GM12892 (cell line): ENCODE results near the gene GNAZ.

ENCODE experiments used
- DNase-seq: peaks from one replicate; pipeline ENCODE4 v3.0.0; 2011; ENCODE audit not compliant: insufficient read length
- FAIRE-seq: peaks from 2 replicates; lab custom pipeline; 2011; peaks lifted over from hg19 to GRCh38; lab: Jason Lieb, UNC
- POLR2A ChIP-seq: IDR thresholded peaks from 2 replicates; pipeline ENCODE4 v1.6.1; 2011; ENCODE audit warnings: low read depth, low read length, control low read depth
- POLR2AphosphoS5 ChIP-seq: IDR thresholded peaks from 2 replicates; pipeline ENCODE4 v1.6.1; 2011; ENCODE audit warnings: low read depth, low read length, control low read depth
- TAF1 ChIP-seq: IDR thresholded peaks from 2 replicates; pipeline ENCODE4 v1.6.1; 2011; ENCODE audit warnings: low read depth, mild to moderate bottlenecking, control low read depth, low read length, borderline replicate concordance

The GNAZ gene

GRCh38 chr22:23075525-23076216 is 5.4 kb downstream of the GNAZ start:
- FAIRE-seq: no peak
- no peak for TF ChIP-seq TAF1
- no peak for TF ChIP-seq POLR2AphosphoS5
- TF ChIP-seq POLR2A: no peak
- no peak for DNase-seq

- FAIRE-seq: no peak
- no peak for DNase-seq
- TF ChIP-seq POLR2A (no peak), TAF1 (no peak), POLR2AphosphoS5 (no peak)
Observed at GRCh38 chr22:23076896-23077572, 6.7 kb downstream of the GNAZ start.

DNA sequence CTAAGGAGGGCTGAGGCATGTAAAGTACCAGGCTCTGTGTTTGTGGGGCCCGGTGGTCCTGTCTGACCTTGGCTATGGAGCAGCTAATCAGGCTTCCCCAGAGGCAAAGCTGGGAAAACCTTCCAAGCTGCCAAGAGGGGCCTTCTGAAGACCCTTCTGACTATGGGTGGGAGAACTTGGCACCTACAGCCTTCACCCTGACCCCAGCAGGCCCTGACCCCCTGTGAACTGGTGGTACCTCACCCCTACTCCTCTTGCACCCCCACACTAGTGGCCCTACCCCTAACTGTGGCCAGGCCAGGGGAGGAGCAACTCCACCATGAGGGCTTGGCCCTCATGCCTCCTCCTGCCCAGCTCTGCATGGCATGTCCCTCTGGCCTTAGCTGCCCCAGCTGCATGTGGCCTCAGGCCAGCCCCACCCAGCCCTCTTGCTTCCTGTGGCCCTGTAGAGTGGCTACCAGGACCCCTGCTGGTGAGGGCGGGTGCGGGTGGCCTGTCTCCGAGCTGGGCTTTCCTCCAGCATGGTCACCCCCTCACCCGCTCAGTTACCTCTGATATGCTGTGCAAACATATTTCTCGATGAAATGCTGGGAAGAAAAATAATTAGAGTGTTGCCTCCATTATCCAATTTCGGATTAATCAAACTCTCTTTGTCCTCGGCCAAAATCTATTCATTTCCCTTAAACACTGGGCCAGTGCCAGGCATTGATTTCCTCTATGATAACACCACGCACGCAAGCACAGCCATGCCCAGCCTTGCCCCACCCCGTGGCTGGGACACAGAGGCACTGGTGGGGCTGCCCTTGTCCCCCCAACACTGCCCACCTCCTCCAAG is 7.5 kb downstream of the GNAZ start:
- DNase-seq (no peak), FAIRE-seq (no peak)
- no peak for TF ChIP-seq POLR2A
- no peak for TF ChIP-seq TAF1
- TF ChIP-seq POLR2AphosphoS5: no peak

- TF ChIP-seq POLR2AphosphoS5: no peak
- no peak for TF ChIP-seq TAF1
- no peak for TF ChIP-seq POLR2A
- no peak for FAIRE-seq
- DNase-seq: no peak
Observed at GRCh38 chr22:23078462-23078787, 8.1 kb downstream of the GNAZ start.

DNA sequence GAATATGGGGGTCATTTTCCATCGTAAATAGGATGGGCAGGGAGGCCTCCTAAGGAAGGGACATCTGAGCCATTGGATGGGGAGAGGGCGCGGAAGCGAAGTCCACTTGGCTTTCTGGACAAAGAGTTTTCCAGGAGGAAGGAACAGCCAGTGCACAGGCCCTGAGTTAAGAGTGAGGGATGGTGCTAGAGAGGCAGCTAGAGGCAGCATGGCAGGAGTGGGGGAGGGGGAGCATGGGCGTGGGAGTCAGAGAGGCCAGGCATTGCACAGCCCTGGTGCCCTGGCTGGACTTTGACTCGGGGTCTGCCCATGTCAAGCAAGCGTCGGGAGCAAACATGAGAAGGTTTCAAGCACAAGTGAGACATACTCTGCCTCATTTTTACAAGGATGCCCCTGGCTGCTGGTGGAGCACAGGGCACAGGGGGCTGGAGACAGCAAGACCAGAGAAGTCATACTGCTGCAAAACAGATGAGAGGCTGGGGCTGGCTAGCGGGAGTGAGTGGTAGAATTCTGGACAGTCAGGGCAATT is 9.0 kb downstream of the GNAZ start:
- TF ChIP-seq POLR2AphosphoS5 (no peak), POLR2A (no peak), TAF1 (no peak)
- no peak for FAIRE-seq
- DNase-seq: no peak

GRCh38 chr22:23079814-23080521 is 9.6 kb downstream of the GNAZ start:
- no peak for FAIRE-seq

DNA sequence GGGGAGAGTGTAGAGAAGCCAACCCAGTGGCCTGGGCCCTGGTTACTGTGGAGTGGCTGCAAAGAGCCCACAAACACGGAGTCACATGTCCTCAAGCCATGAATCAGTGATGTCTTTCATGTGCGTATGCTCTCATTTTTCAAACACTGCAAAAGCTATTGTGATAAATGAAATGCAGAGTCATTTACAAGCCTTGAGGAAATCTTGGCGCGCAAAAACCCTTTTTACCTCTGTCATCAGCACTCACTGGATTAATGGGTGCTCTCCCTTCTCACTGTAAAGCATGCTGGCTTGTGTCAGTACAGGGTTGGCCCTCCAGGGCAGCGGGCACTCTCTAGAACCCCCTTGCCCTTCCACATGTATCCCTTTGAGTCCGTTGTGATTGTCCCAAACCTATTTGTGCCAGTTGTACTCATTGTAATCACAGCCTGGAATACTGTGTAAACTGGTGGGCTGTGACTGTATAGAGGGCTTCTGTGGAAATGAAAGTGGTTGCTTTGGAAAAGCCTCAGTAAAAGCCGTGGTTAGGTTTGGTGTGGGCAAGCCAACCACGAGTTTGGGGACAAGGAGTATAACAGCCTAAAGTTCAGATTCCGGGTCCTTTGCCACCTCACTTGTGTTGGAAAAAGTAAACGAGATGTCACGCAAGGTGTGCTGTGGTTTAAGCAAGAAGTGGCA is 10.4 kb downstream of the GNAZ start:
- TF ChIP-seq POLR2A: no peak
- DNase-seq (no peak), FAIRE-seq (no peak)

More at GRCh38 chr22:23079814-23080521, 9.6 kb downstream of the GNAZ start:
- TF ChIP-seq POLR2AphosphoS5 (no peak), POLR2A (no peak), TAF1 (no peak)
- DNase-seq: no peak

DNA sequence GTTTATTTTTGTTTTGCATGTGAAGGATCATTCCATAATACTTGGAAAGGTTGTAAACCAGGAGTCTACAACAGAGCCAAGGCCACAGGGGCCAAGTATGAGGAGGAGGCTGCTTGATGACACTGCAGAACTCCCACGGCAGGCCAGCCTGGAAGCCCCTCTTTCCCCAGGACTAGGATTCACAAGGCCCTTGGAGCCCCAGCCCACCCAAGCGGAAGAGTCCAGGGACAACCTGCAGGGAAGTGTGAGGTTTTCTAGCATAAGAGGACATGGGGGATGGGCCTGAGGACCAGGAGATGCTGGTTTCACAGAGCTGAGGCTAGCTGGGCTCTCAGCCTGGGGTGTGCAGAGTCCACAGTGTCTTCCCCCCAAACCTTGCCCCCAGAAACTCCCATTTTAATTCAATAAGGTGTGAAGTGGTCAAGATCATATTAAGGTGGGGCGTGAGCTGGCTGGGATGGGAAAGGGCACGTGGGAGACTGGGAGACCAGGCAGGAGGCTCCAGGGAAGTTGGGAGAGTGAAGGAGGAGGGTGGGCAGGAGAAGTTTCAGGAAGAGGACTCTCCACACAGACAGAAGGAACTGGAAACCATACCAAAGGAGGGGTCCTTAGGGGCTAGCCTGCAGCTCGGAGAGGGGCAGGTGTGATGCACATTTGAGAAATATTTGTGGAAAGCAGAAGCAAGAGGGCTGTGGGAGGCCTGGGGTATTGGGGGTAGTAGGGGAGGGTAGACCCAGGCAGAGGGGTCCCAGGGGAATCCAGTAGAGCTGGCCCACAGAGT is 12.4 kb downstream of the GNAZ start:
- FAIRE-seq (no peak), DNase-seq (no peak)
- TF ChIP-seq TAF1 (no peak), POLR2AphosphoS5 (no peak), POLR2A (no peak)

DNA sequence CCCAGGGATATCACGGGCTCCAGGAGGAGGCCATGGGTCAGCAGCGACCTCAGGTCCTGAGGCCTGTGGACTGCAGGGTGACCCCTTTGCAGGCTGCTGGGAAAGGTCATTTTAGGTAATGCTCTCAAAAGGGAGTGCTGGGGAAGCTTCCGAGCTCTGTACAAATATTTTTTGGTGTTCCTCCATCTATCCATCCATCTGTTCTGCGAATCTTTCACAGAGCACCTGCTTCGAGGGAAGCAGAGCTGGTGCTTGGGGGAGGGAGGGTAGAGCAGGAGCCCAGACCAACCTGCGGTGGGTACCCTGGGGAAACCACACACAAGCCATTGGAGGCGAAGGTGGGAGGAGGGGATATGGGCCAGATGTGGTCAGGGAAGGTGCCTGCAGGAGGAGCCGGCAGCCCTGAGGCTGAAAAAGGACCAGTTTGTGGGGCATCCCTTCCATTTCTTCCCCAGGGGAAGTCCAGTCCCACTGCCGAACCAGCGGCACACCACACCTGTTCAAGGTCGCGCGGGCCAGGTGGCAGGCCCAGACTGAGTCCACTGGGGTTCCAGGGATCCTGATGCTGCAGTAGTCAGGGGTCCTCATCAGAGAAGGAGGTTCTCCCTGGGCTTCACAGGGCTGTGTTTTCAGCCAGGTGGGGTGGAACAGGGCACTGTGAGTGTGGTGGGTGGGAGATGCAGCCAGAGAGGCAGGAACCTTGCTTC is 13.1 kb downstream of the GNAZ start:
- no peak for TF ChIP-seq TAF1
- TF ChIP-seq POLR2AphosphoS5: no peak
- no peak for TF ChIP-seq POLR2A
- FAIRE-seq (no peak), DNase-seq (no peak)
